Measurements from ENCODE around the gene DPF3.

DPF3 gene

DNA sequence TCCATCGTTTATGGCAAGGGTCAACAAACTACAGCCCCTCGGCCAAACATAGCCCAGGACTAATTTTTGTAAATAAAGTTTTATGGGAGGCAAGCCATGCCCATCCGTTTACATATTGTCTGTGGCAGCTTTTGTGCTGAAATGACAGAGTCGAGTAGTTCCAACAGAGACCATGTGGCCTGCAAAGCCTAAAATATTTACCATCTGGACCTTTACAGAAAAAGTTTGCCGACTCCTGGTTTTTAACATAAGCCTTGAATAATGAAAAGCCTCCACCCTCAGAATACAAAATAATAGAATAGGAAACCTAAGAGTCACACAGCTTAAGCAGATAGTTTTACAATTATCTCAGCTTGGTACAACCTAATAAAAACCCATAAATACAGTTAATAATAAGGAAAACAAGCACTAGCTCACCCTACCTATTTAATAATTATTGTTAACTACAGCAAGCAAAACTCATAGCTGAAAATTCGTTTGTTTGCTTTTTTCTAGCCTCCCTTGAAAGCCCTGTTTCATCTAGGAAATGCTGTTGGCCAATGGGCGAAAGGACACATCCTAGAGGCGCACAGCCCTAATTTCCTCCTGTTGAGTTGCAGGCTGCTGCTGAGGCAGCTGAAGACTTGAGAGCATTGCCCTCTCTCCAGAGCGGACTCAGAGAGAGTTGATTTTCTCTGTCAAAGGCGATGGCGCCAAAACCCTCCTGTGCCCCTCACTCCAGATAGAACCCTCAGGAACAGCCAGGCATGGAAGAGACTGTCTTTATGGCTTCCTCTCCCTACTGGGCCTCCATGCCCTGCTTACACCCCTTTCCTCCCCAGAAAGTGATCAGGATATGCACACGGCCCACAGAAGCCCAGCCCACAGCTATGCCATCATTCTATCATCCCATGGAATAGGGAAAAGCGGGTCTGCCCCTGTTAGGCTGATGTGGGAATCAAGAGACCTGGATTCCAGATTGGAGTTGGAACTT is 107.2 kb downstream of the DPF3 start:
- peaks cover 3% of the 10 kb centered on the region for H3K27me3 Mint-ChIP-seq
- no peak overlapping the region for H3K4me3 Mint-ChIP-seq
- peaks cover 6% of the 10 kb centered on the region for H3K4me1 Mint-ChIP-seq (ENCODE audit: low read depth)
- no peaks in the 10 kb centered on the region for H3K9me3 Mint-ChIP-seq
- no peaks in the 10 kb centered on the region for H3K36me3 Mint-ChIP-seq (ENCODE audit: low read depth)
- H3K27ac Mint-ChIP-seq, result no peak overlapping the region
- intact Hi-C loops (cut with micrococcal nuclease), result no loop called here

DNA sequence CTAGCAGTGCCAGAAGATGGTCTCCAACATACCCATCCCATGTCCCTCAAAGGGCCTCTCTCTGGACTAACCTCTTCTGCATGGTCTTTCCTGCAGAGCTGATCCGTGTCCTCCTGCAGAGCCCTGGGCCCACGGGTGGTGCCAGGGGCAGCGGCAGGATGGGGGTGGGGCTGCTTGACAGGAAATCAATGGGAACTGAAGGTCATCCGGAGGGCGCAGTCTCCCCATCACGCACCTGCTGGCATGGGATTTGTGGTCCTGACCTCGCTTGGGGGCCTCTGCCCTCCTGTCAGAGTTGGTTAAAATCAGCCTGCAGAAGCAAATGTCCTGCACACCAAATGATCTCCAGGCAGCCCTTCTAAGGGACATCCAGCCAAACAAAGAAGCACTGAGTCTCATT is 110.2 kb downstream of the DPF3 start:
- H3K9me3 Mint-ChIP-seq, result no peaks in the 10 kb centered on the region
- H3K27ac Mint-ChIP-seq, result no peak overlapping the region
- peaks cover 7% of the 10 kb centered on the region for H3K27me3 Mint-ChIP-seq
- H3K4me1 Mint-ChIP-seq (ENCODE audit: low read depth), result peaks cover 6% of the 10 kb centered on the region
- no peaks in the 10 kb centered on the region for H3K36me3 Mint-ChIP-seq (ENCODE audit: low read depth)
- intact Hi-C loops (cut with micrococcal nuclease), result no loop called here
- H3K4me3 Mint-ChIP-seq, result no peak overlapping the region

DNA sequence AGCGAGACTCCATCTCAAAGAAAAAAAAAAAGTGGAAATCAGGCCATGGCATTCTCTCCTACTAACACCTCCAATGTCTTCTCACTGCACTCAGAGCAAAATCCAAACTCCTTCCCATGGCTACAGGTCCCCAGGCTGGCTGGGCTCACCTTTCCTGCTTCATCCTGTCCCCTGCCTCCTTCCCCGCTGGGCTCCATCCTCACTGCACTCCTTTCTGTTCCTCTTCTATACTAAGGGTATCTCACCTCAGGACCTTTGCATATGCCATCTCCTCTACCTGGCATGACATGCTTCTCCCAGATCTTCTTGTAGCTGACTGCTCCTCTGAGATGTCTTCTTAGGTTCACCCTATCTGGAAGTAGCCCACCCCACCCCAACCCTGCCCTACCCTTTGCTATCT is 111.1 kb downstream of the DPF3 start:
- Mint-ChIP-seq H3K4me3 (no peak overlapping the region), H3K9me3 (no peaks in the 10 kb centered on the region), H3K27me3 (peaks cover 4% of the 10 kb centered on the region), H3K36me3 (ENCODE audit: low read depth) (no peaks in the 10 kb centered on the region), H3K4me1 (ENCODE audit: low read depth) (no peaks in the 10 kb centered on the region), H3K27ac (no peak overlapping the region)
- intact Hi-C loops (cut with micrococcal nuclease), result no loop called here

DNA sequence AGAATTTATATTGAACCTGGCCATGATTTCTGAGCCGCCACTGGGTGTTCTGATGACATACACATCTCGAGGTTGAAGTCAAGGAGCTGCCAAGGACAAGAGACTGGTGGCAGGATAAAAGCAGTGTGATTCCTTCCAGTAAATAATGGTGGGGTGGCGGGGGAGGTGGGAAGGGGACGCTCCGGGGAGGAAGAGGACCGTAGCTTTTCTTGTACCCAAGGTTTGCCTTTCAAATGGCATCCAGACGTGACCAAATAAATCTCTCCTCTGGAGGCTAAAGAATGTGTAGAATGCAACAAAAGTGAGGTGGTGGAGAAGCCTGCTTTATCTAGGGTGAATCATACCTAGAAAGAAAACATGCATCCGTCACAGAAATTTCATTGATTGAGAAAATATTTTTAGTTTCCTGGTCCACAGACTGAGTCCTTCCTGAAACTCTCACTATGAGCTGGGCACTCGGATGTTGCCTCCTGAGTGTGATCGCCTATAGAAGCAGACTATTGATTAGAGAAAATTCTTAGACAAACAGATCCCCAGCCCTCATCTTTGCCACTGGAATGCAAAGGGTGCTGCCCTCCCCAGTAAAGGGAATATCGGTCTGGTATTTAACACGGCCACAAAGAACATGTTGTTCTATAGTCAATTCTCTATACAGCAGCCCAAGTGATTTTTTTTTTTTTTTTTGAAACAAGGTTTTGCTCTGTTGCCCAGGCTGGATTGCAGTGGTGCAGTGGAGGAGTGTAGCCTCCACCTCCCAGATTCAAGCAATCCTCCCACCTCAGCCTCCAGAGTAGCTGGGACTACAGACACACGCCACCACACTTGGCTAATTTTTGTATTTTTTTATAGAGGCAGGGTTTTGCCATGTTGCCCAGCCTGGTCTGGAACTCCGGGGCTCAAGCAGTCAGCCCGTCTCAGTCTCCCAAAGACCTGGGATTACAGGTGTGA is 112.1 kb downstream of the DPF3 start:
- Mint-ChIP-seq H3K4me3 (no peak overlapping the region), H3K27me3 (peaks cover 6% of the 10 kb centered on the region), H3K27ac (no peak overlapping the region), H3K36me3 (ENCODE audit: low read depth) (no peaks in the 10 kb centered on the region), H3K9me3 (no peaks in the 10 kb centered on the region), H3K4me1 (ENCODE audit: low read depth) (no peaks in the 10 kb centered on the region)
- intact Hi-C loops (cut with micrococcal nuclease), result no loop called here

DNA sequence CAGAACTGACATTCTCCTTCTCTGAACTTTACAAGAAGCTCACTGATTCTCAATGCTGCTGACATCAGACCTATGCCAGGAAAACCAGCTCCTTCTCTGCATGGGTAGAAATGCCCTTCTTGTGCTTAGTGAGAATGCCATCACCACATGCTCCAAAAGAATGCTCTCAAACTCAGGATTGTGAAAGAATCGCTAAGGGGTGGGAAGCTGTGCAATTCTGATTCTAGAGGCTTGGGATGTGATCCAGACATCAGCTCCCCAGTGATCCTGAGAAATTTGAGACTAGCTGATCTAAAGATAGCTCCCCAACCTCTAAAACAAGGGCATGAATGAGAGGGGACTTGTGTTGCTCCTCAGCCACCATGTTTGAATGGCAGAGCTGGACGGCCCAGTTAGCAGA is 113.2 kb downstream of the DPF3 start:
- Mint-ChIP-seq H3K36me3 (ENCODE audit: low read depth) (no peaks in the 10 kb centered on the region), H3K4me3 (no peak overlapping the region), H3K27ac (no peak overlapping the region), H3K27me3 (peaks cover 10% of the 10 kb centered on the region), H3K4me1 (ENCODE audit: low read depth) (peaks cover 5% of the 10 kb centered on the region), H3K9me3 (no peaks in the 10 kb centered on the region)
- intact Hi-C loops (cut with micrococcal nuclease), result no loop called here

DNA sequence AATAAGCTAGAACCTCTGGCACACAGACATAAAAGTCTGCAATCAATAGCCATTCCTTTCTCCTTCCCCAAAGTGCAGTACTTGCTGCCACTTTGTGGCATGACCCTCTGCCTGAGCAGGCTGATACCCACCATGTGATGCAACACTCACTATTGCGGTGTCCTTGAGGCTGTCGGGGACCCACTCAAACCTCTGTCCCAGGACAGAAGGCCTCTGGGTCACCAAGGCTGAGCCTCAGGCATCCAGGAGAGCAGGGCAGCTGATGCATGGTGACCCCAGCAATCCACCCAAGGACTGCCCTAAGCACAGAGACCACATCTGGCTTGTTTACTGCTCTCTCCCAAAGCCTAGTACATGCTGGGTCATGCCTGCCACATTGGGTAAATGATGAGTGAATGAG is 114.2 kb downstream of the DPF3 start:
- Mint-ChIP-seq H3K27me3 (peaks cover 10% of the 10 kb centered on the region), H3K36me3 (ENCODE audit: low read depth) (no peaks in the 10 kb centered on the region), H3K27ac (no peak overlapping the region), H3K9me3 (no peaks in the 10 kb centered on the region), H3K4me3 (no peak overlapping the region), H3K4me1 (ENCODE audit: low read depth) (peaks cover 5% of the 10 kb centered on the region)
- intact Hi-C loops (cut with micrococcal nuclease), result no loop called here

DNA sequence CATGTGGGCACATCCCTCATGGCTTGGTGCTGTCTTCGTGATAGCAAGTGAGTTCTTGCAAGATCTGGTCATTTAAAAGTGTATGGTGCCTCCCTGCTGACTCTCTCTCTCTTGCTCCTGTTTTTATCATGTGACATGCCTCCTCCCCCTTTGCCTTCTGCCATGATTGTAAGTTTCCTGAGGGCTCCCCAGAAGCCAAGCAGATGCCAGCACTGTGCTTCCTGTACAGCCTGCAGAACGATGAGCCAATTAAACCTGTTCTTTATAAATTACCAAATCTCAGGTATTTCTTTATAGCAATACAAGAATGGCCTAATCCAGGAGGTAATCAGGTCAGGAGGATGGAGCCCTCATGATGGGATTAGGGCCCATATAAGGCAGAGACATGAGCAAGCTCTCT is 116.3 kb downstream of the DPF3 start:
- Mint-ChIP-seq H3K36me3 (ENCODE audit: low read depth) (no peaks in the 10 kb centered on the region), H3K27me3 (peaks cover 12% of the 10 kb centered on the region), H3K4me3 (no peak overlapping the region), H3K9me3 (no peaks in the 10 kb centered on the region), H3K27ac (no peak overlapping the region), H3K4me1 (ENCODE audit: low read depth) (peaks cover 5% of the 10 kb centered on the region)
- intact Hi-C loops (cut with micrococcal nuclease), result no loop called here

DNA sequence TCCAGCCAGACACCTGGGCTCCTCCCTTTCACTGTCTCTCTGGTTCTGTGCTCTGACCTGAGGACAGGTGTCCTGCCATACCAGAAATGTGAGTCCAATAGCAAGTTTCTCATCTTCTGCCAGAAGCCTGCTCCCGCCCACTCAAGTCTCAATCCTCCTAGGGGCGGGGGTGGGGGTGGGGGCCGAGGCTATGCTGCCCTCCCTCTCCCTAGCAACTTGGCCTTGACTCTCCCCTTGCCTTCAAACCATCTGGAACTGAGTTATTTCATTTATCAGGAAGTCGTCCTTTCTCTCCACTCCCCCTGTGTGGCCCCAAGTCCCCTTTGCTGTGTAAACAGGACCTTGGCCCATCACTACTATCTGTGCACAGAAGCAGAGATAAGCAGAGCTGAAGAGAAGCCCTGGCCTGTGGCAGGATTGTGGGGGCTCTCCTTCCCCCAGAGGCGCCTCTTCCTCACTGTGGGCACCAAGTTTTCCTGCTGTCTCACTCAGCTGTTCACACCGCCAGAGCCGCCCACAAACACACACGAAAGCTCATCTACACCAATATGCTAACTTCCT is 117.1 kb downstream of the DPF3 start:
- intact Hi-C loops (cut with micrococcal nuclease), result no loop called here
- no peak overlapping the region for H3K27ac Mint-ChIP-seq
- H3K4me3 Mint-ChIP-seq, result no peak overlapping the region
- no peaks in the 10 kb centered on the region for H3K36me3 Mint-ChIP-seq (ENCODE audit: low read depth)
- H3K9me3 Mint-ChIP-seq, result no peaks in the 10 kb centered on the region
- peaks cover 13% of the 10 kb centered on the region for H3K27me3 Mint-ChIP-seq
- H3K4me1 Mint-ChIP-seq (ENCODE audit: low read depth), result peaks cover 5% of the 10 kb centered on the region

DNA sequence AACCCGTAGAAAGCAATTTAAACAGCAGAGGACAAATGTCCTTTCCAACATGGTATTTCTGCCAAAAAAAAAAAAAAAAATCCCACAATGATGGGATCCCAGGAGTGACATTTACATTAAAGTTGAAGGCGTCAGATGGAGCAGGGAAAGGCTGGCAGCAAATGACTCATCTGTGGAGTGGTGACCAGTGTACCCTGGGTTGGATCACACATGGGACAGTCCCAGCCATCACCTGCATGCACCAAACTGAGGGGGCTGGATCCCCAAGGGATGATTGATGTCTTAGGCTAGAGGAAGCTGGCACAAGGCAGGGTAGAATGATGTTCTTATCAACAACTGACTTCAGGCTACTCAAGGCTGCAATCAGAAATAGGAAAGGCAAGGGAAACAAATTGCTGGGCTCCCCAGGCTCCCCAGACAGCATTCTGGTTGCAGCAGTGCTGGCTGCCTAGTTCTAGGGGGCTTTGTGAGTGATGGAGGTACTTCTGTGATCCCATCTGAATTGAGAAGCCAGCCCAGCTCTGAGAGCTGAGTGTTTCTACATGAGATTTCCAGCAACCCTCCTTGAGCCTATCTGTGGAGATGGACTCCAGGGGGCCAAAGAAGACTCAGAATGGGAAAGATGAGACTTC is 117.9 kb downstream of the DPF3 start:
- Mint-ChIP-seq H3K36me3 (ENCODE audit: low read depth) (no peaks in the 10 kb centered on the region), H3K27me3 (peaks cover 16% of the 10 kb centered on the region), H3K27ac (no peak overlapping the region), H3K4me3 (no peak overlapping the region), H3K4me1 (ENCODE audit: low read depth) (peaks cover 5% of the 10 kb centered on the region), H3K9me3 (no peaks in the 10 kb centered on the region)
- intact Hi-C loops (cut with micrococcal nuclease), result no loop called here

DNA sequence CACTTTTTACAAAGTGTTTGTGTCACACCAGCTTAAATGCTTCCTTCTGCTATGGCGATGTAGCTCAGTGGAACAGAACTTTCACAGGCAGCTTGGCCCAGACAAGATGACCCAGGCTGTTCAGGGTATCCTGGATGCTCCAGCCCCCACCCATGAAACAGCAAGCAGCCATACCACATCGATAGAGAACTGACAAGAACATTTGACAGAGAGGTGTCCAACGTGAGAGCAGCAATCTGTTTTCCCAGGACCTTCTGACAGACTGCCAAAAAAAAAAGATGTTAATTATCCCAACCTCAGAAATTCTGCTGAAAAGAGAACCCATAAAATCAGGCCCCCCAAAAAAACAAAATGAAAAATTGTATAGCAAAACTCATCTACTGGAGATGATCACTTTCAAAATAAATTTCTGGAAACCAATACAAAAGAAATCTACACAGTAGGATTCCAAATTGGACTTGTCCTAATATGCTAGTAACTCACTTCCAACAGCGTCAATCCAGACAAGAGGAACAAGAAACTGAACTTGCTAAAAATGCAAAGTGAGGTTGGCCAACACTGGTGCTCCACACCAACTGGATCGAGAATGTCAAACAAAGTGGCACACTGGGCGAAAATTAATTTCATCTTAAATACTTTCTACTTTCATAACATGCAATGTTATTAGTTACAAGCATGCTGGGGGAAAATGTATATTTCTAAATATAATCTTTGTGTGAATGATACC is 118.8 kb downstream of the DPF3 start:
- Mint-ChIP-seq H3K9me3 (no peaks in the 10 kb centered on the region), H3K27me3 (peaks cover 15% of the 10 kb centered on the region), H3K27ac (no peak overlapping the region), H3K4me3 (no peak overlapping the region), H3K36me3 (ENCODE audit: low read depth) (no peaks in the 10 kb centered on the region), H3K4me1 (ENCODE audit: low read depth) (peaks cover 5% of the 10 kb centered on the region)
- intact Hi-C loops (cut with micrococcal nuclease), result no loop called here

DNA sequence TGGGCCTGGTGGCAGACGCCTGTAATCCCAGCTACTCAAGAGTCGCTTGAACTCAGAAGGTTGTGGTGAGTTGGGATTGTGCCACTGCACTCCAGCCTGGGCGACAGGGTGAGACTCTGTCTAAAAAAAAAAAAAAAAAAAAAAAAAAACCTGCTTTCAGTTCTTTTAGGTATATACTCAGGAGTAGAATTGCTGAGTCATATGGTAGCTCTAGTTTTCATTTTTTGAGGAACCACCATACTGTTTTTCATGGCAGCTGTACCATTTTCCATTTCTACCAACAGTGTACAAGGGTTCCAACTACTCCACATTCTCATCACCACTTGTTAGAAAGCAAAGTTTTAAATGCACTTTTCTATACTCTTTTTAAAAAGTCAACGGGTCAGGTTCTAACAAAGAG is 119.8 kb downstream of the DPF3 start:
- H3K4me1 Mint-ChIP-seq (ENCODE audit: low read depth), result peaks cover 5% of the 10 kb centered on the region
- H3K27me3 Mint-ChIP-seq, result peaks cover 14% of the 10 kb centered on the region
- no peaks in the 10 kb centered on the region for H3K36me3 Mint-ChIP-seq (ENCODE audit: low read depth)
- intact Hi-C loops (cut with micrococcal nuclease), result no loop called here
- H3K9me3 Mint-ChIP-seq, result no peaks in the 10 kb centered on the region
- H3K27ac Mint-ChIP-seq, result no peak overlapping the region
- H3K4me3 Mint-ChIP-seq, result no peak overlapping the region

DNA sequence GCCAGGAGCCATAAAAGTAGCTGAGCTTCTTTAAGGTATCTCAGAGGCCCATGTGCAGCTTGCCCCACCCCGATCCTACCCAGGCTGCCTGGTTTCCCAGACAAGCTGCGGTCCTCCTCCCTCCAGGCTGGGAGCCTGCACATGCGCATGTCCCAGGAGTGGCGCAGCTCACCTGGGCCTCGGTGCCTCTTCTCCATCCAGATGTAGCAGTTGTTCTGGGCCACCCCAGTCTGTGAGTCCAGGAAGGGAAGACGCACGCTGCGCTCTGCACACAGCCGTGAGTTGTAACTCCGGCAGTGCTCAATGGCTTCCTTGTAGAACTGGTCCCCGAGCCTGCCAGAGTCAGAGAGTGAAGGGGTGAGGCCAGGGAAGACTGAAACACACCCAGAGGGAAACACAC is 122.3 kb downstream of the DPF3 start:
- Mint-ChIP-seq H3K4me3 (no peak overlapping the region), H3K9me3 (peaks cover 20% of the 10 kb centered on the region), H3K27ac (no peak overlapping the region), H3K27me3 (peaks cover 10% of the 10 kb centered on the region), H3K36me3 (ENCODE audit: low read depth) (no peaks in the 10 kb centered on the region), H3K4me1 (ENCODE audit: low read depth) (peaks cover 3% of the 10 kb centered on the region)
- intact Hi-C loops (cut with micrococcal nuclease), result no loop called here

DNA sequence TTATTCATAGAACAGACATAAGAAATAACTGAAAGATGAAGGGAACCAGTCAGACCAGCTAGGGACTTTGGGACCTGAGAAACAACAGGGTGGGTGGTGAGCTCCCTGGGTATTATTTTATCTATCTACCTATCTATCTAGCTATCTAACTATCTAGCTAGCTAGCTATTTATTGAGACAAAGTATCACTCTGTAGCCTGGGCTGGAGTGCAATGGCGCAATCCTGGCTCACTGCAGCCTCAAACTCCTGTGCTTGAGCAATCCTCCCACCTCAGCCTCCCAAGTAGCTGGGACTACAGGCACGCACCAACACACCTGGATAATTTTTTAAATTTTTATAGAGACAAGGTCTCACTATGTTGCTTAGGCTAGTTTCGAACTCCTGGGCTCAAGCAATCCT is 127.6 kb downstream of the DPF3 start:
- peaks cover 20% of the 10 kb centered on the region for H3K9me3 Mint-ChIP-seq
- intact Hi-C loops (cut with micrococcal nuclease), result no loop called here
- no peak overlapping the region for H3K27ac Mint-ChIP-seq
- no peaks in the 10 kb centered on the region for H3K36me3 Mint-ChIP-seq (ENCODE audit: low read depth)
- H3K4me3 Mint-ChIP-seq, result no peak overlapping the region
- H3K27me3 Mint-ChIP-seq, result peaks cover 3% of the 10 kb centered on the region
- H3K4me1 Mint-ChIP-seq (ENCODE audit: low read depth), result no peaks in the 10 kb centered on the region

Measured in dendritic cell treated with granulocyte-macrophage colony-stimulating factor and Interleukin-4, amounts not matched to agents 40 ng/mL and 50 ng/mL, for 4 days (primary cell).